Colon (tissue), 2 donors: ENCODE data around the gene SLC39A5.
"Not testable (repeated sequence)": the region's sequence is repeated elsewhere in the genome, so short reads cannot be mapped to it uniquely, and the experiment has no call there.

Experiments
- FAIRE-seq: peaks from 2 replicates; lab custom pipeline; 2012; peaks lifted over from hg19 to GRCh38; lab: Jason Lieb, UNC
- donor health status: control.
- donor health status: control.

SLC39A5 gene

DNA sequence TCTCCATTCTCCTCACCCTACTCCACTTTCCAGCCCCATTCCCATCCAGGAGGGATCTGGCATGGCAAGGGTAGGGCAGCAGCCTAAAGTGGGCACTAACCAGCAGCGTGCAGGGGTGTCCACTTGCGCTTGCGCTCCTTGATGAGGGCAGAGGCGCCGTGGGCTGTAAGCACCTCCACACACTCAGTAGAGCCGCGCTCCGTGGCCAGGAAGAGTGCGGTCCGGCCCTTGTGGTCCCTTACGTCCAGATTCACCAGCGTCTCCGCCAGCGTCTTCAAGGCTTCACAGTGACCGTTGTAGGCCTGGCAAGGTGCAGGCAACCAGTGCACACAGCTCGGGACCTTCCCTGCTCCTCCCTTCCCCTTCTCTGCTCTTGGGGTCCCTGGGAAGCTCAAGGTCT, 18.1 kb downstream of the SLC39A5 start:
- FAIRE-seq: no peak

- FAIRE-seq: no peak
Measured at GRCh38 chr12:56248711-56249110, 18.9 kb downstream of the SLC39A5 start.

DNA sequence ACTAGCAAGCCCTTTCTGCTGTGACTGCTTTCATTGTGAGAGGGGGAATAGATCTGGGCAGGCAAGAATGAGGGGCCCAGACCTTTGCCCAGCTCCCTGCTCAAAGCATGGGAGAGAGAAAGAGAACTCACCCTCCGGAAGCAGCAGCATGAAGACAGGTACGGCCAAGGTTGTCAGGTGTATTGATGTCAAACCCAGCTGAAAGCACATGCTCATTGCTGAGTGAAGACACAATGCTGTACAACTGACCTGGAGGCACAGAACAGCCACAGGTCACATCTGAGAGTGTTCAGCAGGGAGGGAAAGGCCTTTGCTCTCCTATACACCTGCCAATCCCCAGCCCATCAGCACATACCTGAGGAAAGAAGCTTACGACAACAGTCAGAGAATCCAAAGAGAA, 22.8 kb downstream of the SLC39A5 start:
- FAIRE-seq: no peak

GRCh38 chr12:56253091-56253490, 23.2 kb downstream of the SLC39A5 start:
- FAIRE-seq: no peak

DNA sequence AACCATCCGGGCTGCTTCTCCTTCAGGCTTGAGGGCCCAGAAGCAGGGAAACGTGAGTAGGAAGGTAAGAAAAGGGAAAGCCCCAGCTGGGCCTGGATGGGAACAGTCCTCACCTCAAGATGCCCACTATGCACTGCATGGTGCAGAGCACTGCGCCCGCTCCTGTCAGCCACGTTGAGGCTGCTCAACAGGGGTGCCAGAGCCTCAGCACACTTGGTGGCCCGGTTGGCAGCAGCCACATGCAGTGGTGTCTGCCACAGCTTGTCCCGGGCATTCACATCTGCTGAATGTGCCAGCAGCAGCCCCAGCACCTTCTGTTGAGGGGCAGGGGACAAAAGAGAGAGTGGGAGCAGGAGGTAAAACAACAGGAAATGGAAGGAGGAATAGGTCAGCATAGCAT, 25.8 kb downstream of the SLC39A5 start:
- no peak for FAIRE-seq

DNA sequence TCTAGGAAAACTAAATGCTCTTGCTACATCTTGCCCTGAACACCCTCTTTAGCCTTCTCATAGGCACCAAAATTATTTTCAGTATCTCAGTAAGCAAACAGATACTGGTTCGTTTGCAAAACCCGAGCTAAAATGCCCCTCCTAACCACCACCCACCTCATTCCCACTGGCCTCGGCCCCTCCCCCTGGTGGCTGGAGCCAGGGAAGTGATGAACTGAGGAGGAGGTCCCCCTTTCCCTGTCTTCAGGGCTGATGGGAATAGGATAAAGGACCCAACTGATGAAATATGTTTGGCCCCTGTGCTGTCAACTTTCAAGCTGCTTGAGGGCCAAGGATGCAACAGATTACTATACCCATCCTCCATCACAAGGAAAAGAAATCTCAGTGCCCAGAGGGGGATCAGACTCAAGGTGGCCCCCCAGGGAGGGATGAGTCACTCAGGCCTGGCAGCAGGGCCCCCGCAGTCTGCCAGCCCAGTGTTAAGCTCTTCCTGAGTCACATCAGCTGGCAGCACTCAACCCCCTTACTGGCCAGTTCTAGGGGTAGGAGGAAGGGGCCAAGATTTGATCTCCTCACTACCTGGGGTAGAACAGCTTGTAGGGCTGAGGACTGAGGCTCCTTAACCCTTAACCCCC, 26.6 kb downstream of the SLC39A5 start:
- no peak for FAIRE-seq

GRCh38 chr12:56257071-56257470, 27.2 kb downstream of the SLC39A5 start:
- FAIRE-seq: no peak

GRCh38 chr12:56257491-56258067, 27.7 kb downstream of the SLC39A5 start:
- no peak for FAIRE-seq

DNA sequence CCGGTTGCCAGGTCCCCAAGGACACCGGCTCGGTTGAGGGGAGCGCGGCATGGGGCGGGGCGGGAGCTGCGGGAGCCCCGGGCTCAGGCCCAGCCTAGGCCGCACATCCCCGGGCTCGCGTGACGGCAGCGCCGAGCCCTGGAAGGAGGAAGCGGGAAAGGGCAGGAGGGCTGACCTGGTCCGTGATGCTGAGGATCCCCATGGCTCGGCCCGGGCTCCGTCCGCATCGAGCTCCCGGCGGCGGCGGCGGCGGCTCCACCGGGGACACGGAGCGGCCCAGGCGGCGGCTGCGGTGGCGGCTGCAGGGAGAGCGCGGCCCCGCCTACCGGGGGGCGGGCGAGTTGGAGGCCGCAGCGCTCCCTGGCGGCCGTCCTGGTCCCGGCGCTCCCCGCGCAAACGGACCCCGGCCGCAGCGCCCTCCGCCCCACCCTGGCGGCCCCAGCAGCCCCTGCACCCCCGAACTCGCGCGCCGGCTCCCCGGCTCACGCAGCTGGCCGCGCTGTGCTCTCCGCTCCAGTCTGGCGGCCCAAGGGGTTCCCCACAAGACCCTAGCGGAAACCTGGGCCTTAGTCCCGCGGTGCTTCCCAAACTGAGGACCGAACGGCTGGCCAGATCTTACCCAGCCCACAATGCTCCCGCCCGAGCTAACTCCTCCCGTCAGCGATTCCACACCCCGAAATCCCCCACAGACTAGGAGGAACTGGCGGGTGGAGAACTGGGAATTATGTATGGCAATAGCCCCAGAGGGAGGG, 28.4 kb downstream of the SLC39A5 start, which contains the start of gene ANKRD52:
Gene ANKRD52, minus strand, starts transcription at position 317 of the 752 bp plus-strand sequence. Its CDS starts 115 bp downstream, at position 202.
- no peak for FAIRE-seq

DNA sequence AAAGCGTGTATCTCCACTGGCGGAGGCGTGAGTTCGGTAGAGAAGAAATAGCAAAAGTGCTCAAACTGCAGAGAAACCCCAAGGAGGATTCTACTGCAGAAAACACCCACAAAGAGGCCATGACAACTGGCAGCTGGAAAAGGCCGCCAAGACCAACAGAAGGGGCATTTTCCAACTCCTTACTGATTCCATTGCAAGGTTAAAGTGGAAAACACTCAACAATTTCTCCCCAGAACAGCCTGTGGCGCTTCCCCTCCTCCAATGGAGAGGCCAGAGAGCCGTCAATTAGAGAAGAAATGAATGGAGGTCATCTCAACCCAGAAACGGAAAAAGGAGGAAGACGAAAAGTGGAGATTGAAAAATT, 29.0 kb downstream of the SLC39A5 start:
- no peak for FAIRE-seq

GRCh38 chr12:56260380-56260779, 30.5 kb downstream of the SLC39A5 start:
- FAIRE-seq: no peak

DNA sequence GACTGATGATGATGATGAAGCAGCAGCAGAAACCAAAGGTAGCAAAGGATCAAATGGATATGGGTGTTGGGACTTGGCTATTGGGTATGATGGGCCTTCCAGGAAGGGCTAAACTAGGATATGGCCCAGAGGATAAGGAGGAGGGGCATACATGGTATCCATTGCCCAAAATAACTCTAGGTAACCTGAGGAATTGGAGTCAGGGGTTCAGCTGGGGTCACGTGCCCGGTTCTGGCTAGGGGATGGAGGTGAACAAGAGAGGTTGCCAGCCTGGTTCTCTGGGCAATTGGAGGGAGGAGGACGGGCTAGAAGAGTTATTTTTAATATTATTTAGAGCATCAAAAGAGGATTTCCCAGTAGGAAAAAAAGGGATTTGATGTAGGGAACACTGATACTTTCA, 31.1 kb downstream of the SLC39A5 start:
- FAIRE-seq: no peak

DNA sequence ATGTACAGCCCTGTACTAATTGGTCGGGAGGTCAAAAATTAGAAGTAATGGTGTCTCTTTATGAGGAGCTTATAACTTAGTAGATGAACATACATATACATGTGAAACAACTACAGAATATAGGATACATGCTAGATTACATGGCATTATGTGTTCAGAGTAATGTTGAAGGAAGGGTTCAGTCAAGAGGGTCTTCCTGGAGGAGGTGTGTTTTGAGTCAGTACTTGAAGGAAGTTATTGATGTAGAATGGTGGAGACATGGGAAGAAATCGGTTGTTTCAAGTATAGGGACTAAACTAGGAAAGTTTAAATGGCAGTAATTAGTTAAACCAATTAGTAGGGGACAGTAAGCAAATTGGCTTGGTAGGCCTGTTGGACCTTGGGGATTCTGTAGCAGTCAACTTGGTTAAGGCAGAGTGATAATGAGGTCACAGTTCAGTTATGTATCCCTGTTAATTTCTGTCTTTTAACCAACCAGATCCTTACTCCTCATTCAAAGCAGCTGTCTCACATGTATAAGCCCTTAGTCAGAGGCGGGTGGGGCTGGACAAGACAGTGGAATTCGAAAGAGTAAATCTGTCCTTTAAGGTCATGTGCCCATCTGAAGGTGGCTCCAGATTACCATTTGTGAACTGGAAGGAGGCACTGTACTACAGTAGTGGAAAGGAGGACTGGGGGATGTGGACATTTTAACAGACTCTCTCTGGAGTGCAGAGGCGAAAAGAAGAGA, 31.8 kb downstream of the SLC39A5 start:
- no peak for FAIRE-seq

DNA sequence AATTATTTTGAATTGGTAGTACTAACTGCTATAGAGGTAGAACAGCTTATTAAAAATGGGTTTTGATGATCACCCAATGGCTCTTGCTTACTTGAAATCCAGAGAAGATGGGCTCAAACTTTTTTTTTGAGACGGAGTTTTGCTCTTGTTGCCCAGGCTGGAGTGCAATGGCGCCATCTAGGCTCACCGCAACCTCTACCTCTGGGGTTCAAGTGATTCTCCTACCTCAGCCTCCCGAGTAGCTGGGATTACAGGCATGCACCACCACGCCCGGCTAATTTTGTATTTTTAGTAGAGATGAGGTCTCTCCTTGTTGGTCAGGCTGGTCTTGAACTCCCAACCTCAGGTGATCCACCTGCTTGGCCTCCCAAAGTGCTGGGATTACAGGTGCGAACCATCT, 33.1 kb downstream of the SLC39A5 start:
- FAIRE-seq: not testable (repeated sequence)

GRCh38 chr12:56266068-56266692, 36.3 kb downstream of the SLC39A5 start:
- not testable (repeated sequence) for FAIRE-seq

GRCh38 chr12:56266693-56267442, 37.0 kb downstream of the SLC39A5 start, which contains the start of gene COQ10A:
Gene COQ10A, plus strand, starts transcription at chr12:56266942. Its CDS starts 177 bp downstream, at chr12:56267119.
- FAIRE-seq: no peak

DNA sequence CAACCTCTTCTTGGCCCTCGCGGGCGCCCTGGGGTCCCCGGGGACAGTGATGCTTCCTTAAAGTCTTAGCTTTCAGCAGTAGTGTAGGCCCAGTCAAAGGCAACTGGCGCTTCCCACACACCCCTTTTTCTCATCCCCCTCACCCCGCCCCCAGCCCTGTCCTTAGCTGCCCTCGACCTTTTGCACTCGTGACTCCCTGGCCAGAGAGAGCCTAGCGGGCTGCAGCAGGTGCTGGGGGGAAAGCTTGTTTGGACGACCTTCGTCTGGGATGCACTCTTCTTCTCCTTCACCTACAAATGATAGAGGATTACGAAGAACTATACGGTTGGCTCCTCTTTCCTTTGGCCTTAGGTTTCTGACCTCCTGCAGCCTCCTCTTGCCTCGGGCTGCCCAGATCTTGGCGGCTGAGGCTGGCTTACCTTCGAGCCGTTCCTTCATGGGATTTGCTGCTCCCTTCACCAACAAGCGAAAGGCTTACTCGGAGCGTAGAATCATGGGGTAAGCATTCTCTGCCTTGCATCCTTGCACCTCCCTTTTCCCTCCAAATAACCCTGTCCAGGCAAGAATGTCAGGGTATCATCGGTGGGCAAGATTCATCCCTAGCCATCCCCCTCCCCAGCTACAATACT, 37.7 kb downstream of the SLC39A5 start:
- FAIRE-seq: no peak

GRCh38 chr12:56271031-56271430, 41.2 kb downstream of the SLC39A5 start:
- FAIRE-seq: no peak

- not testable (repeated sequence) for FAIRE-seq
Measured at GRCh38 chr12:56272468-56272867, 42.6 kb downstream of the SLC39A5 start.

DNA sequence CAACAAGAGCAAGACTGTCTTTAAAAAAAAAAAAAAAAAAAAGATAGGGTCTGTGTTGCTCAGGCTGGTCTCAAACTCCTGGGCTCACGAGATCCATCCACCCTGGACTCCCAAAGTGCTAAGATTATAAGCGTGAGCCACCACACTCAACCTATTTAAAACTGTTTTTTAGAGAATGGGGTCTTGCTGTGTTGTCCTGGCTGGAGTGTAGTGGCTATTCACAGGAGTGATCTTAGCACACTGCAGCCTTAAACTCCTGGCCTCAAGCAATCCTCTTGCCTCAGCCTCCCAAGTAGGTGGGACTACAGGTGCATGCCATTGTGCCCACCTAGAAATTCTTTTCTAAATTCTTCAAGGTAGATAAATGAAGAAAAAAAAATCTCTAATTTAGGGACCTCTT, 44.4 kb downstream of the SLC39A5 start:
- no peak for FAIRE-seq

GRCh38 chr12:56278905-56279304, 49.1 kb downstream of the SLC39A5 start:
- no peak for FAIRE-seq
